NOMO-1 treated with dmso at 0.1 percent for 144 hours (cell line): ENCODE data around the gene HECTD1.
"Not testable (repeated sequence)": the region's sequence is repeated elsewhere in the genome, so short reads cannot be mapped to it uniquely, and the experiment has no call there.

ENCODE experiments used
- DNase-seq: peaks from one replicate; lab custom pipeline; 2025; ENCODE audit not compliant: unreplicated experiment; lab: John Stamatoyannopoulos, UW

HECTD1 gene

DNA sequence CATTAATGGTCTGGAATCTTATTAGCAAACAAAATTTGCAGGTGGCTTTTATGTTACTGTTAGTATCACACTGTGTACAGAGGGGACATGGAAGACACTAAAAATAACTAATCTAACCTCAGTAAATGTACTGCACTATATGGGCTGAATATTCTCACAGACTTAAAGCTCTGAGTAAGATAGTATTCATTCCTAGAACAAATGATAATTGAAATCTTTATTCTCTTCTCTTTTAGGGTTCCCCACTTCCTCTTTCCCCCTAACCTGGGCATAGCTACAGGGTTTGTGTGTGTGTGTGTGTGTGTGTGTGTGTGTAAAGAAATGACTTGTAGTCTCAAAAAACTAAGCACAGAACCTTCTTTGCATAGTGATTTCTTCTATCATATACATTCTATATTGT, 21.4 kb upstream of the HECTD1 start:
- peak; percentile 28 for DNase-seq

DNA sequence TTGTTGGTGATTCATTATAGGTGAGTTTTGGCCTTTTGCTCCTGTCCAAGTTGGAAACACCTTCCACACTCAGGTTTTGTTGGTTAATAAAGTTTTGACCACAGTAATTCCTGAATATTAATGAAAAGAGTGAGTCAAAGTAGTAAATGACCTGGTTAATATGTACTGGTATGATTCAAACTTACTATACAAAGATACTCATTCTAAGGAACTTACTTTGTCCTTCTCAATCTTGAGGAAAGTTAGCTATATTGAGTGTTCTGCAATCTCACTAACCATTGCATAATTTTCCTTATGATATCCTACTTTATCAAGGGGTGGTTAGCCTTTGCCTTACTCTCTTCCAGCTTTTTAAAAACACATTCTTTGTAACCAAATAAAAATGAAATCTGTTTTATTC, 20.9 kb upstream of the HECTD1 start:
- no peak for DNase-seq

DNA sequence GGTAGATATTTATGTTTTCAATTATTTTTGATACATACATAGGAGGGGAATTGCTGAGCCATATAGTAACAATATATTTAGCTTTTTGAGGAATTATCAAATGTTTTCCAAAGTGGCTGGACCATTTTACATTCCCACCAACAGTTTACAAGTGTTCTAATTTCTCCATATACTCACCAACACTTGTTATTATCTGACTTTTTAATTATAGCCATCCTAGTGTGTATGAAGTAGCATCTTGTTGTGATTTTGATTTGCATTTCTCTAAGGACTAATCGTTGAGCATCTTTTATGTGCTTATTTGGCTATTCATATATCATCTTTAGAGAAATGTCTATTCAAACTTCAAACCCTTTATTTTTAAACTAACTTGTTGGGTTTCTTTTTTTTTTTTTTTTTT, 17.2 kb upstream of the HECTD1 start:
- DNase-seq = no peak

- DNase-seq = no peak
Observed at GRCh38 chr14:31223331-31223730, 15.7 kb upstream of the HECTD1 start.

DNA sequence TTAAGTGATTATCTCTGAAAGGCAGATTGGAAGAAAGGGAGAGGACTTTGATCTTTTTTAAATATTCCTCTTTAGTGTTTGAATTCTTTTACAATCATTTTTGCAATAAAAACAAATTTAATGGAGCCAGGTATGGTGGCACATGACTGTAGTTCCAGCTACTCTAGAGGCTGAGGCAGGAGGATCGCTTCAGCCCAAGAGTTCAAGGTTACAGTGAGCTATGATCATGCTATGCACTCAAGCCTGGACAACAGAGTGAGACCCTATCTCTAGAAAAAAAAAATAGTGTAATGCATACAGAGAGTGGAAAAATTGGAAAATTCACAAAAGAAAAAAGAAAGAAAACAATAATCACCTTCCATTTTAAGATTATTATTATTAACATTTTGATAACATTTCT, 15.2 kb upstream of the HECTD1 start:
- no peak for DNase-seq

GRCh38 chr14:31221266-31221665, 13.7 kb upstream of the HECTD1 start:
- no peak for DNase-seq

DNA sequence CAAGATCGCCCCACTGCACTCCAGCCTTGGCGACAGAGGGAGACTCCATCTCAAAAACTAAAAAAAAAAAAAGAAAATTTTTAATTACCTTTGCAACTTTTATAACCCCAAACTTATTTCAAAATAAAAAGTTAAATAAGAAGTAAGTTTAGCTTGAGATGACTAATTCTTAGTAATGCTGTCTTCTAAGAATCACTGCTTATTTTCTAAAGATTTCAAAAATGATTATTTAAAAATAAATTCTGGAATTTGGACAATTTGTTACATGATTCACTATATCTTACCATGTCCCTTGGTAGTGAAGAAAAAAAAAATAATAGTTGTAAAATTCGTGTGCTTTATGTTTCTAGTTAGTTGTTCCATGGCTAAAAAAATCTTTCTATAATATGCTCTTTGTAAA, 11.6 kb upstream of the HECTD1 start:
- DNase-seq = no peak

- no peak for DNase-seq
Observed at GRCh38 chr14:31216359-31216758, 8.8 kb upstream of the HECTD1 start.

DNA sequence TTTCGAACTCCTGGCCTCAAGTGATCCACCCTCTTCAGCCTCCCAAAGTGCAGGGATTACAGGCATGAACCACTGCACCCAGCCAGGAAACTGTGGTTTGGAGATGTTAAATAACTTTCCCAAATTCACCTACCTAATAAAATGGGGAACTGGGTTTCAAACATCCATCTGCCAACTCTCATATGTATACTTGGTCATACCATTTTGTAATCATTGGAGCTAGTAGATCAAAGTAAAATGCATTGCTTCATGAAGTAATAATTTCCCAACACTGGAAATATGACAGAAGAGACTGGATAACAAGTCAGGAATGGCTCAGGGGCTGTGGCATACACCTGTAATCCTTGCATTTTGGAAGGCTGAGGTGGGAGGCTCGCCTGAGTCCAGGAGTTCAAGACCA, 5.3 kb upstream of the HECTD1 start:
- DNase-seq = no peak

- DNase-seq = no peak
Observed at GRCh38 chr14:31209605-31210004, 2.0 kb upstream of the HECTD1 start.

DNA sequence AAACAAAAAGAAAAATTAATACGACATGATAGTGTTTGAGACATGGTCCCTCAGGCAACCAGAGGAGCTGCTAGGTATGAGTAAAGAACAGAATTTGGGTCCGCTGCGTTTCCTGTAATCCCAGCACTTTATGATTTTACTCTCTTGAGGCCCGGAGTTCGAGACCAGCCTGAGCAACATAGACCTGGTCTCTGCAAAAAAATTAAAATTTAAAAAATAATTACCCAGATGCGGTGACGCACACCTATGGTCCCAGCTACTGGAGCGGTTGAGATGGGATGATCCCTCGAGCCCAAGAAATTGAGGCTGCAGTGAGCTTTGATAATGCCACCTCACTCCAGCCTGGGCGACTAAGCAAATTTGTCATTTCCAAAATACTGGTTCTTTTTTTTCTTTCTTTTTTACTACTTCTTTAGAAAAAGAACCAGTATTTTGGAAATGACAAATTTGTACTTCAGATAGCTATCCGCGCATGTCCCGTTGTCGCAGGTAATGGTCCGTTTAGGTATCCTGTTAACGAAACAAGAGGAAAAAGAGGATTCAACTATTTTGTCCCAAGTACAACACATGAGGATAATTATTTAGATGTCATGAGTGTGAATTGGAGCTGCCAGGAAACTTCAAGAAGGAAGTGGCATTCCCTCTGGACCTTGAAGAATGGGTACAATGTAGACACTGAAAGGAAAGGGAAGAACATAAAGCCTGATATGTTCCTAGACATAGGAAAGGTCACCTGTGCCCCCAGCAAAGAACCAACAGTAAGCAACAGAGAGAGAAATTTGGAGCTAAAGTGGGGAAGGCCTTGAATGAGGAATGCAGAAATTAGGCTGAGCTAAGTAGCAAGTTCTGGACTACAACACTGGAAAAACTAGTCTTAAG, 1.2 kb upstream of the HECTD1 start:
- no peak for DNase-seq

- peak; percentile 83 for DNase-seq
Observed at GRCh38 chr14:31207287-31207754, 272 bp downstream of the HECTD1 start.

DNA sequence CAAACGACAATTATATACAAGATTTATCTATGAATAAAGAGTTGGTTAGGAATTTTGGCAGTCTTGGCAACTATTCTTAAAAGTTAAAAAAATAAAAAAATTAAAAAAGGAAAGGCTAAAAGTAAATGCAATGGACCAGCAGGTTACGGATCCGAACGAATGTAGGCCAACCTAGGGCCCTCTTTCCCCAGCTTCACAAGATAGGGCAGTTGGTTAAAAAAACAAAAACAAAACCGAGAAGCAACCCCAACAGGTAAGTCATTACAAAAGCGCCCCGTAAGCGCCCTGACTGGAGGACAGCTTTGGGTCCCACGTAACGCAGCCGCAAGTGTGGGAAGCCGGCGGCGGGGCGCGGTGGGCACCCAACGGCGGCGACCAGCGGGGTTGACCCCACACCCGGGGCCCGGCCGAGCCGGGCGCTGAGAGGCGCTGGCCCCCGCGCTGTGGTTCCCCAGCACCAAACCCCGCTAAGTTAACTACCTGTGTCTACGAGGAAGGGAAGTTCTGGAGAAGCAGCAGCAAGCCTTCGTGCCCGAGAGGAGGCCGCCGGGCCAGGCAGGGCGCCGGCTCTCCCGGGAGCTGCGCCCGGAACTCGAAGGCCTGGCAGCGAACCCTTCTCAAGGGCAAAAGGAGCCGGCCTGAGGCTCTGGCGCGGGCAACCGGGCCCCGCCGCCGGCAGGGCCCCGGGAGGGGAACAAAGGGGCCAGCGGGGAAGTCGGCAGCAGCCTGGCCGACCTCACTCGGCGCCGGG, 882 bp downstream of the HECTD1 start:
- DNase-seq = no peak

GRCh38 chr14:31205681-31206535, 1.7 kb downstream of the HECTD1 start:
- DNase-seq = no peak

GRCh38 chr14:31204593-31205534, 2.7 kb downstream of the HECTD1 start:
- no peak for DNase-seq

- DNase-seq = not testable (repeated sequence)
Observed at GRCh38 chr14:31203899-31204592, 3.5 kb downstream of the HECTD1 start.

DNA sequence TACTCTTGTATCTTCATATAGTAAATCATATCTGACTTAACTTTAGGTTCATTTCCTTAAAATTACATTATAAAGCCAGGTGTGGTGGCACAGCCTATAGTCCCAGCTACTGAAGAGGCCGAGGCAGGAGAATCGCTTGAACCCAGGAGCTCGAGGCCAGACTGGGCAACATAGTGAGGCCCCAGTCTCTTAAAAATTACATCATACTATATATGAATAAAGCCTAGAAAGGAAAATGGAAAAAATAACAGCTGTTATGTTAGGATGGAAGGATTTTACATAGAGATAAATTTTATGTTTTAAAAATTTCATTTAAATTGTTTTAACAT, 4.2 kb downstream of the HECTD1 start:
- no peak for DNase-seq

GRCh38 chr14:31201111-31201510, 6.5 kb downstream of the HECTD1 start:
- DNase-seq = no peak

- DNase-seq = no peak
Observed at GRCh38 chr14:31200702-31200990, 6.9 kb downstream of the HECTD1 start.

DNA sequence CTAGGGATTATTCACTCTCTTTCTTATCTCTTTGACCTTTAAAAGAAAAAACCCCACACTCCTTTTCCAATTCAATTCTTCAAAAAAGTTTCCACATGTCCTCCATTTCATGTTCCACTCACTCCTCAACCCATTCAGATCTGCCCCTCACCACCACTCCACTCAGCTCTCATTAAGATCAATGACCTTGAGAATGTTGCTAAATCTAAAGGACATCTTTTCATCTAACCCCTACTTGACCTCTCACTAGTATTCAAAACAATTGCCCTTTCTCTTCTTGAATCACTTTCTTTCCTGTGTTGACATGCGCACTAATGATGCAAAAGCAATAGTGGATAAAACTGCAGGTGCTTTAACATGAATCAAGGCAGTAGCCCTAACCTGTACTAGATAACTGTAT, 9.9 kb downstream of the HECTD1 start:
- no peak for DNase-seq
